Lower leg skin (tissue), 3 donors: ENCODE data around the gene EBF3.

Source experiments
- CTCF ChIP-seq, 3 donors: fragments of 450-650 bp; IDR thresholded peaks; one replicate each; pipeline ENCODE4 v1.5.1; 2016; ENCODE audit warnings: antibody characterized with exemption in 3 of 3, mild to moderate bottlenecking in 3 of 3, moderate library complexity in 2 of 3
- POLR2A ChIP-seq, 2 donors: fragments of 450-650 bp; IDR thresholded peaks; one replicate each; pipeline ENCODE4 v1.6.1; 2016 to 2017; ENCODE audit warnings: antibody characterized with exemption in 2 of 2, mild to moderate bottlenecking in 1 of 2, moderate library complexity in 1 of 2

DNA sequence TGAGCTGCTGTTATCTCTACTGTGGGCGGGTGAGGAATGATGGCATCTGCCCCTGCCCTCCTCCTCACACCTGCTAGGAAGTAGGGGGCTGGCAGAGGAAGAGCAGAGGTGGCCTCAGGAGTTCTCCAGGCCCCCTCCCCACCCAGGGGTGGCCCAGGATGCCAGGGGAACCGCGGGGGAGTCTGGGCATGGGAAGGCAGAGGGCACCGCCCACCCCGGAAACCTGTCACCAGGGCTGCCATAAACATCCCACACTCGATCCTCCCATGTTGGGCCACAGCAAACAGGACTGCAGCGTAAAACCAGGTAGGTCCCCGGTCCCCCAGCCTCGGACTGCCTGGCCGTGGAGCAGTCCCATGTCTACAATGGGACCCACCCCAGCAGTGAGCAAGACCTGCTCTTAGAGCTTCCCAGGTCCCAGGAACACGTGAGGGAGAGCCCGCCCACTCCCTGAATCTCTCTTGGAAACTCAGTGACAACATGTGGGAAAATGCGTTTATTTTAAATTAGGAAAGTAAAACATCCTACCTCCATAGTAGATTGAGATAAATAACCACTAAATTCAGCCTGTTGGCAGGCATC, 23.4 kb downstream of the EBF3 start:
- TF ChIP-seq CTCF (IDR thresholded peaks at IDR 0.05) (no peak), POLR2A (IDR thresholded peaks at IDR 0.05) (no peak)
